ENCODE measurements around the gene GMDS.
A peak's percentile ranks its signal among the peaks of the same experiment; 100 is the strongest.

The GMDS gene

GRCh38 chr6:1616701-1617463, 628.5 kb downstream of the GMDS start:
- no peak for TF ChIP-seq CTCF (IDR thresholded peaks at IDR 0.05; ENCODE audit: extremely low read depth, missing control alignments)
- DNase-seq (ENCODE audit: low spot score): peak; percentile 33

- no peak for TF ChIP-seq CTCF (IDR thresholded peaks at IDR 0.05; ENCODE audit: extremely low read depth, missing control alignments)
- DNase-seq (ENCODE audit: low spot score): no peak
Measured at GRCh38 chr6:1615853-1616420, 629.5 kb downstream of the GMDS start.

- no peak for TF ChIP-seq CTCF (IDR thresholded peaks at IDR 0.05; ENCODE audit: extremely low read depth, missing control alignments)
- DNase-seq (ENCODE audit: low spot score): peak; percentile 21
Measured at GRCh38 chr6:1615151-1615852, 630.1 kb downstream of the GMDS start.

GRCh38 chr6:1614448-1615150, 630.8 kb downstream of the GMDS start:
- TF ChIP-seq CTCF (IDR thresholded peaks at IDR 0.05; ENCODE audit: extremely low read depth, missing control alignments): no peak
- DNase-seq (ENCODE audit: low spot score): peak; percentile 87

DNA sequence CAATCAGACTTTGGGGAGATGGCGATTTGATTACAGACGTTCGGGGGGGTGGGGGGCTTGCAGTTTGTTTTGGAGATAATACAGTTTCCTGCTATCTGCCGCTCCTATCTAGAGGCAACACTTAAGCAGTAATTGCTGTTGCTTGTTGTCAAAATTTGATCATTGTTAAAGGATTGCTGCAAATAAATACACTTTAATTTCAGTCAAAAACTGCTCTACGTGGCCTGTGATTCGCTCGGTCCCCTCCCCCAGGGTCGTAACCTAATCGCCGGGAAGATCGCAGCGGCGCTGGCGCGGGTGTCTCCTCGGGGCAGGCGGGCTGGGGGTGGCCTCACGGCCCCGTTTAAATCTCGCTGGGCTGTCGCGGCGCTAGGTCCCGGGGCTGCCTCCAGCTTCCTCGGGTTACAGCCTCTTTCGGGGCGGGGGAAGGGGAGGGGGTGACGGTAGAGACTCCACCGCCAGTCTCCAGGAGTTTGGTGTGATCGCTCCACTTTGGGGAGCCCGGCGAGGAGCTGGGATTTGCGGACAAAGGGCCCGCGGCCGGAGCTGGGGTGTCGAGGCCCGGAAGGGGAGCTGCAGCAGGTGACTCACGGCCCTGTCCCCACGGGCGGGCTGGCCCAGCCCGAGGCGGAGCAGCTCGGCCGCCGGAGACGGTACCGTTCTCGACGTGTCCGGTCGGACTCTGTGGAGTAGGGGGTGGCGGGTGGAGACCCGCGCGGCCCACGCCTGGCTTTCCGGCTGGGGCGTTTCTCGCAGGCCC, 631.5 kb downstream of the GMDS start:
- peak; percentile 61 for DNase-seq (ENCODE audit: low spot score)
- TF ChIP-seq CTCF (IDR thresholded peaks at IDR 0.05; ENCODE audit: extremely low read depth, missing control alignments): no peak

- DNase-seq (ENCODE audit: low spot score): no peak
Measured at GRCh38 chr6:1613346-1613687, 632.1 kb downstream of the GMDS start.

More at GRCh38 chr6:1613346-1613687, 632.1 kb downstream of the GMDS start:
- TF ChIP-seq CTCF (IDR thresholded peaks at IDR 0.05; ENCODE audit: extremely low read depth, missing control alignments): no peak

Data from GM20000 (cell line).